CD4-positive, alpha-beta T cell treated with Interleukin-6 for 4 hours (primary cell): ENCODE measurements around the gene NAV1.
"Not testable (repeated sequence)": the region's sequence is repeated elsewhere in the genome, so short reads cannot be mapped to it uniquely, and the experiment has no call there.

Experiments used
- DNase-seq: peaks from one replicate; pipeline ENCODE4 v3.0.0-alpha.2; 2020; ENCODE audit warnings: mixed read lengths

NAV1 gene

GRCh38 chr1:201565771-201566528 lies 27.0 kb downstream of the NAV1 start:
- no peak for DNase-seq

- DNase-seq = no peak
These were observed 27.5 kb downstream of the NAV1 start for GRCh38 chr1:201566529-201566823.

GRCh38 chr1:201566933-201567801 lies 28.2 kb downstream of the NAV1 start:
- DNase-seq = no peak

DNA sequence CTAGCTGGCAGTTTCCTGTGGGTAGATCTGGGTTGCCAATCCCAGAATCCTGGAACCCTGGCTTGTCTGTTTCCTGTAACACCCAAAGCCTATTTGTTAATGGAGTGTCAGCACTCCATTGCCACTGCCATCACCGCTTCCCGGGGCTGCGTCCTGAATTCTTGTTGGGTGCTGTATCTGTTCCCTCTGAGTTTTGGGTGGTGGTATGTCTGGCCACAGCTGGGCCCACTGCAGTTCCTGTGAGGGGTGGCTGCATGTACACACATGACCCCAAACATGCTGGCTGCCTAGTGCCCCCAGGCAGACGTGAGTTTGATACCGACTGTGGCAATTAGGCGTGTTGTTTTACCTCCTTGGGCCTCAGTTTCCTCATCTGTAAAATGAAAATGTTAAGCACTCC lies 29.3 kb downstream of the NAV1 start:
- DNase-seq = no peak

DNA sequence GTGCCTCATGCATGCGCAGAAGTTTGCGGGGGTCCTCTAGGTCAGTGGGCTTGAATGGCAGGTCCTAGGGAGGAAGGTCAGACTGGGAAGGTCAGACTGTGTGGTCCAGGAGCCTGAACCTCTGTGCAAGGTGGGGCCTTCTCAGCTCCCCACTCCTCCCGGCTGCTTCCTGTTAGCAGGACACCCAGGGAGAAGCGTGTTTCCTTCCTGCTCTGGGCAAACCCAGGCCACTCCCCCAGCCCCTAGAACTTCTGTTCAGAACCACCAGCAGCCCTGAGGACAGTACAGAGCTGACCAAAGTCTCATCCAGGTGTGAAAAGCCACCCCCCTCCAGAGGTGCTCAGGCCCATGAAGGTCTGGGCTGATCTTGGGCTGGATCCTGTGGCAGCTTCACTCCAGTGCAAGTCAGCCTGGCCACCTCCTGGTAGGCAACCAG lies 29.9 kb downstream of the NAV1 start:
- no peak for DNase-seq

DNA sequence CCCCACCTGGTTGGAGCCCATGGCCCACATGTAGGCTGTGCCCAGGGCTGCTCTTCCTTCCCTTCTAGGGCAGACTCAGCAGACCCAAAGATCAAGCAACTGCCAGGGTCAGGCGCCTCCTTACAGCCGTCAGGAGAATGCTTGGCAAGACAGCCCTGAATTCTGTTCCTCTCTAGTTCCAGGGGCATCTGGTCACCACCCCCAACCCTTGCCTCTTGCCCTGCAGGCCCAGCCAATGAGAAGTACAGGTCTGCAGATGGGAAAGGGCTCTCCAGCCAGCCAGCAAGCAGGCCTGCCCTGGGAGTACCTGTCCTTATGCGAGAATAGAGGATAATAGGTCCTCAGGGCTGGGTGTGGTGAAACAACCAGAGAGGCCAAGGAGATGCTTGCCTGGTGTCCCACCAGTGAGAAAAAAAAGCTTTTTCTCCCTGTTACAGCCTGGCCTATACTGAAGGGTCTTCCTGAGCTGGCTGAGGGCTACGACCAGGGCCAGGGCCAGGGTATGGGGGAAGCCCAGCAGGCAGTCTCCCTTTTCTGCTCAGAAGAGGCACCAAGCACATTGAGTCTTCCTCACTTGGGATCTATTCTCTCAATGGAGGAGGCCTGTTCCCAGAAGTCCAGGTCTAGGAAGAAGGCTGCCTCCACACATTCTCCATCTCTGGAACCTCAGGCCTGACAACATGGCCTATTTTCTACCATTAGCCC lies 31.4 kb downstream of the NAV1 start:
- DNase-seq = no peak

- no peak for DNase-seq
These were observed 32.1 kb downstream of the NAV1 start for GRCh38 chr1:201570886-201571624.

- no peak for DNase-seq
These were observed 34.1 kb downstream of the NAV1 start for GRCh38 chr1:201573030-201573429.

GRCh38 chr1:201573923-201574322 lies 35.0 kb downstream of the NAV1 start:
- DNase-seq = no peak

DNA sequence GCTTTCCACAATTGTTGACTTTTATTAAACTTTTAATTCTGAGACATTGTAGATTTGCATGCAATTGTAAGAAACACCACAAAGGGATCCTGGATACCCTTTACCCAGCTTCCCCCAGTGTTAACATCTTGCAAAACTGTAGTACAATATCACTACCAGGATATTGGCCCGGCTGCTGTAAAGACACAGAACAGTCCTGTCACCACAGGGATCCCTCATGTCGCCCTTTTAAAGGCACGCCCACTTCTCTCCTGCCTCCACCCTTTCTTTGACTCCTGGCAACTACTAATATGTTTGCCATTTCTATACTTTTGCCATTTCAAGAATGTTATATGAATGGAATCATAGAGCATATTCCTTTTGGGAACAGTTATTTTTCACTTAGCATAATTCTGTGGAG lies 37.0 kb downstream of the NAV1 start:
- no peak for DNase-seq

- DNase-seq = no peak
These were observed 38.0 kb downstream of the NAV1 start for GRCh38 chr1:201576914-201577313.

DNA sequence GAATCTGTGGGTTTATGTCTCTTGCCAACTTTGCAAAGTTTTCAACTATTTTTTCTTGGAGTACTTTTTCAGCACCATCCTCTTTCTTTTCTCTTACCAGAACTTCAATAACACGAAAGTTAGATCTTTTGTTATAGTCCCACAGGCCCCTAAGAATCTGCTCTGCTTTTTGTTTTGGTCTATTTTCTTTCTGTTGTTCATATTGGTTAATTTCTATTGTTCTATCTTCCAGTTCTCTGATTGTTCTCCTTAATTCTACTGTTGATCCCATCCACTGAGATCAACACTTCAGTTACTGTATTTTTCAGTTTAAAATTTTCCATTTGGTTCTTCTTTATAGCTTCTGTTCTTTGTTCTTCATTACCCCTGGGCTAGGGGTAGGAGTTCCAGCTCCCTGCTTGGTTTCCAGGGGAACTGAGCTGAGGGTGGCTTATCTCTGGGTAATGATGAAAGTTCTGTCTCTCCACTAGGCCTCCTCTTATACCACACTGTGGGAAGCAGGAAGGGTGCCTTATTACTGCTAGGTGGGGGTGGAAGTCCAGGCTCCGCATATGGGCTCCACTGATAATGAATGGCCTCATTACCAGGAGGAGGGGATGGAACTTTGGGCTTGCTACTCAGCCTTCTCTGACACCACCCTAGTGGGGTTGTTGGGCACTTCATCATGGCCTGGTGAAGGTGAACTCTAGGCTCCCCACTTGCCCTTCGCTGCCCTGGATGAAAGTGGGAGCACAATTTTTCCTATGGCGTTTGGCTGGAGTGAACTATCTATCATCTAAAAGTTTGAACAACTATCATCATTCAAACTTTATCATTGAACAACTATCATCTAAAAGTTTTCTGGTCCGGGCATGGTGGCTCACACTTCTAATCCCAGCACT lies 39.3 kb downstream of the NAV1 start:
- DNase-seq = no peak

DNA sequence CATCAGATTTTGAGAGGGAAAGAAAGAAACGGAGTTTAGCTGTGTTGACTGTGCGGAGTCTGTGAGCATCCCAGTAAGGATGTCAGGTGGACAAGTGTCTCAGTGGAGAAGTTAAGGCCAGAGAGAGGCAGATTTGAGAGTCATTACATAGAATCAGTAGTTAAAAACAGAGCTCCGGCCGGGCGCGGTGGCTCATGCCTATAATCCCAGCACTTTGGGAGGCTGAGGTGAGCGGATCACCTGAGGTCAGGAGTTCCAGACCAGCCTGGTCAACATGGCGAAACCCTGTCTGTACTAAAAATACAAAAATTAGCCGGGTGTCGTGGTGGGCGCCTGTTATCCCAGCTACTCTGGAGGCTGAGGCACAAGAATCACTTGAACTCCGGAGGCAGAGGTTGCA lies 42.4 kb downstream of the NAV1 start:
- DNase-seq = not testable (repeated sequence)

- no peak for DNase-seq
These were observed 43.9 kb downstream of the NAV1 start for GRCh38 chr1:201582705-201583442.

- DNase-seq = no peak
These were observed 44.7 kb downstream of the NAV1 start for GRCh38 chr1:201583663-201584062.

GRCh38 chr1:201584471-201585092 lies 45.7 kb downstream of the NAV1 start:
- no peak for DNase-seq

DNA sequence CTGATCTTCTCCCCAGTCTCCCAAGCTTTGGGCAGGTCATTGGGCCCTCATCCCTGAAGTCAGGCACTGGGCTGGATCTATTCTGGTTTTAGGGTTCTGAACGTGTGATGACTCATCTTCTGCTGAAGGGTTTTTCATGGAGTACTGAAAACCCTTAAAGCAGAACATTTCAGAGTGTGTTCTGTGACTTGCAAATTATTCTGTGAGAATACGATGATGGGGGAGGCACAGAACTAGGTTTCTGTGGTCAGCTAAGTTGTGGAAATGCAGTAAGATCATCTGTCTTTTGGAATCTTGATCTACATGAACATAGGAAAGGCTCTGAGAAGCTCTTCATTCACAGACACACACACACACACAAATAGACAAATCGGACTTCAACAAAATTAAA lies 46.2 kb downstream of the NAV1 start:
- DNase-seq = no peak

- no peak for DNase-seq
These were observed 47.0 kb downstream of the NAV1 start for GRCh38 chr1:201585901-201586300.

DNA sequence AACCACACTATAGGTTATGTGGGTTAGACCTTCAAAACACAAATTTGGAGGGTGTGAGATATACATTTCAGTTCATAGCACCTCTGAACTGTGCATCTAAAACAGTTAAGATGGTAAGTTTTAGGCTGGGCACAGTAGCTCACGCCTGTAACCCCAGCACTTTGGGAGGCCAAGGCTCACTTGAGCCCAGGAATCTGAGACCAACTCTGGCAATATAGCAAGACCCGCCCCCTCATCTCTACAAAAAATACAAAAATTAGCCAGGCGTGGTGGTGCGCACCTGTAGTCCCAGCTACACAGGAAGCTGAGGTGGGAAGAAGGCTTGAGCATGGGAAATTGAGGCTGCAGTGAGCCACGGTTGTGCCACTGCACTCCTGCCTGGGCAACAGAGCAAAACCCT lies 47.9 kb downstream of the NAV1 start:
- no peak for DNase-seq

GRCh38 chr1:201587729-201588128 lies 48.8 kb downstream of the NAV1 start:
- DNase-seq = no peak
